ENCODE measurements around the gene EVC.
"Not testable (repeated sequence)": the region's sequence is repeated elsewhere in the genome, so short reads cannot be mapped to it uniquely, and the experiment has no call there.

EVC gene

DNA sequence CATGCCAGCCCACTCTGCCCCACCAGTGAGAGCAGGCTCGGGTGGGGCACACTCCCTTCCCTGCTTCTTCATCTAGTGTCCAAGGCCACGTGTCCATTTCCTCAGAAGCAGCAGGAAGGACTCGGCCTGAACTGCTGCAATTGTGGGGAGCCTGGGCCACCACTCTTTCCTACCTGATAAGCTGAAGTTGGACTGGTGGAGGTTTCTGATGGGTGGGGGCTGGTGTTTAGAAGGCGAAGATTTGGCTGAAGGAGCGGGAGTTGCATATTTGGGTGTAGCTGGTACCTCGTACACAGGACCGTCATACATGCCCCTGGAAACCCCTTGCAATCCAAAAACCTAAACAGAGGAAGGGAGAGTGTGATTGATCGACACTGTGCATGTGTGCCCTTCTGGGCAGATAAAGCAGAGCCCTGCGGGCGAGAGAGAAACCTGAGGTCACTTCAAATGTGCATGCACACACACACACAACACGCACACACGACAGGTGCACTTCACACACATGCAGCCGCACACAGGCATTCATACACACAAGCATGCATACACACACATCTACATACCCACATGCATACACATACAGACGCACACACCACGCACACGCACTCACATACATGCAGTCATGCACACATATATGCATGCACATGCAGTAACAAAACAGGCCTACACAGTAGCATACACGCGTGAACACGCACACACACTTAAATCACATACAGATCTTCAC is 114.5 kb downstream of the EVC start:
- DNase-seq (ENCODE audit: low read depth): no peak

DNA sequence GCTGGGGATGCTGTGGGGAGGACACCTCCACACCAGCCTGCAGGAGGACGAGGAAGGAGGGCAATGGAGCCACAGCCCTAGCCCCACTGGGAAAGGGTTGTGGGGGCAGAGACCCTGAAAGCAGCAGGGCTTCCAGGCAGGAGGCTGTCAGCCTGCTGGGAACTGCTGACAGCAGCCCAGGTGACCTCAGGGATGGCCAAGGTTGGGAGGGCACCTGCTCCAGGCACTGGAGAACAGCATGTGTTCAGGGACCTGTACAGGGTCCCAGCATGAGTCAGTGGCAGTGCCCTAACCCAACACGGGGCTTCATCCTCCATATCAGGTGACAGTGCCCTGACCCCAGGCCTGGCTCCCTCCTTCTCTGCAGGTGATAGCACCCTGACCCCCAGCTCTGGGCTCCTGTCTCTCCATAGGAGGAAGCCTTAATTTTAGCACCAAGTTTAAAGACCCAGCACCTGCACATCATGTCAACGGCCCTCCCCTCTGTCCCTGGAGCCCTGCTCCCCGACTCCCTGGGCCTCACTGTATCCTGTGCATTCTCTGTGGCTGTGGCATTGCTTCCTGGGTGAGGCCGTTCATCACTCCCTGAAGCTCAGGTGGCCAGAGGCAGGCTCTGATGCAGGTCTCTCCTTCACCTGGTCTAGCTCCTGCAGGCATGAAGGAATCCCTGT is 115.6 kb downstream of the EVC start:
- no peak overlapping the region for H3K4me3 ChIP-seq (ENCODE audit: low read length)
- TF ChIP-seq, protein P1, sequence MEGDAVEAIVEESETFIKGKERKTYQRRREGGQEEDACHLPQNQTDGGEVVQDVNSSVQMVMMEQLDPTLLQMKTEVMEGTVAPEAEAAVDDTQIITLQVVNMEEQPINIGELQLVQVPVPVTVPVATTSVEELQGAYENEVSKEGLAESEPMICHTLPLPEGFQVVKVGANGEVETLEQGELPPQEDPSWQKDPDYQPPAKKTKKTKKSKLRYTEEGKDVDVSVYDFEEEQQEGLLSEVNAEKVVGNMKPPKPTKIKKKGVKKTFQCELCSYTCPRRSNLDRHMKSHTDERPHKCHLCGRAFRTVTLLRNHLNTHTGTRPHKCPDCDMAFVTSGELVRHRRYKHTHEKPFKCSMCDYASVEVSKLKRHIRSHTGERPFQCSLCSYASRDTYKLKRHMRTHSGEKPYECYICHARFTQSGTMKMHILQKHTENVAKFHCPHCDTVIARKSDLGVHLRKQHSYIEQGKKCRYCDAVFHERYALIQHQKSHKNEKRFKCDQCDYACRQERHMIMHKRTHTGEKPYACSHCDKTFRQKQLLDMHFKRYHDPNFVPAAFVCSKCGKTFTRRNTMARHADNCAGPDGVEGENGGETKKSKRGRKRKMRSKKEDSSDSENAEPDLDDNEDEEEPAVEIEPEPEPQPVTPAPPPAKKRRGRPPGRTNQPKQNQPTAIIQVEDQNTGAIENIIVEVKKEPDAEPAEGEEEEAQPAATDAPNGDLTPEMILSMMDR (conservative IDR thresholded peaks at IDR 0.05; ENCODE audit: low read length): no peak
- DNase-seq (ENCODE audit: low read depth): no peak

More for the DNA sequence above, 114.5 kb downstream of the EVC start:
- H3K4me3 ChIP-seq (ENCODE audit: low read length): no peak overlapping the region
- TF ChIP-seq, protein P1 (conservative IDR thresholded peaks at IDR 0.05; ENCODE audit: low read length): no peak

DNA sequence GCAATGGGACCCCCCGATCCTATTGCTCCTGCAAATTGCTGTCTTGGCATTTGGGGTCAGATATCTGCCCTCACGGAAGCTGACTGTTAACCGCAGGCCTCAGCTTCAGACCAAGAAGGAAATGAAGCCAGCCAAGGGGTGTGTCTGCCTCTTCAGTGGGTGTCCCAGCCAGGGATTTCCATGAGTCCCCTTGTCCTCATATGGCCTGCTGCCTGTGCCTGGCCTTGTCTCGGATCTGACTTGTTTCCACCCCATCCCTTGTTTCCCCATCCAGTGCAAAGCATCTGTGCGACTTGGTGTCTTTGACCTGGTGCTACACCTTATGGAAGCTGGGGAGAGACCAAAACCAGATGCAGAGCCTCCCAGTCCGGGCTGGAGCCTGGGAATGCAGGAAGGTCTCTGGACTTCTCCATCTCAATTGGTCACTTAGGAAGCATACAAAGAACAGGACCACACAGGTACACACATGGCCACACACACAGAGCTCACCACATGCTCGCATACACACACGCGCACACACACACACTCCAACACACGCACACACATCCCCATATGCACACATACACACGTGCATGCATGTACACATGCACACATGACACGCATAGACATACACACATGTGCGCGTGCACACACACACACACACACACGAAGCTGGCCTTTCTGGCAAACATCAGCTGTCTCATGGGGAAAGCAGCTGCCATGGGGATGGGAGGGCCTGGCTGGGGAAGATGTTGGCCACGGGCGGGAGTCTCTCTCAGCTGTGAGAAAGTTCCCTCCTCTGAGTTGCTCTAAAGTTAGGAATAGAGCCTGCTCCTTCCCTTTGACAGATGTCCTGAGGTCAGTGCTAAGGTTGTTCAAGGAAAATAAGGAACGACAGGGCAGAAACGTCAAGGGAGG is 116.4 kb downstream of the EVC start:
- TF ChIP-seq, protein P1 (conservative IDR thresholded peaks at IDR 0.05; ENCODE audit: low read length): no peak
- H3K4me3 ChIP-seq (ENCODE audit: low read length): no peak overlapping the region
- peak; percentile 55 for DNase-seq (ENCODE audit: low read depth)

DNA sequence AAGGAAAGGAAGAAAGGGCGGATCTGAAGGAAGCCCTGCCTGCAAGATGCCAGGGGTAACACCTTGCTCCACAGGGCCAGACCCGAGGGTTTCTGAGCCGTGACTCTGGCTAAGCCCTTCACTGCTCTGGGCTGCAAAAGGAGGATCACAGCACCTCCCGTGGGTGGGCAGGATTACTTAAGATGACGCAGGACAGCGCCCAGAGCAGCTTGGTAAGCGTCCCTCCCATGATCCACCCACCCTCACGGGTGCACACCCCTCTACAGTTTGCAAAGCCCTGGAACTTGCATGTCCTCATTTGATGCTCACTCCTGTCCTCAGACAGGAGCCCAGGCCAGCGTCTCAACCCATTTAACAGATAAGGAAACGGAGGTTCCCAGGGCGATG is 117.0 kb downstream of the EVC start:
- no peak for DNase-seq (ENCODE audit: low read depth)
- TF ChIP-seq, protein P1 (conservative IDR thresholded peaks at IDR 0.05; ENCODE audit: low read length): no peak
- H3K4me3 ChIP-seq (ENCODE audit: low read length): no peak overlapping the region

DNA sequence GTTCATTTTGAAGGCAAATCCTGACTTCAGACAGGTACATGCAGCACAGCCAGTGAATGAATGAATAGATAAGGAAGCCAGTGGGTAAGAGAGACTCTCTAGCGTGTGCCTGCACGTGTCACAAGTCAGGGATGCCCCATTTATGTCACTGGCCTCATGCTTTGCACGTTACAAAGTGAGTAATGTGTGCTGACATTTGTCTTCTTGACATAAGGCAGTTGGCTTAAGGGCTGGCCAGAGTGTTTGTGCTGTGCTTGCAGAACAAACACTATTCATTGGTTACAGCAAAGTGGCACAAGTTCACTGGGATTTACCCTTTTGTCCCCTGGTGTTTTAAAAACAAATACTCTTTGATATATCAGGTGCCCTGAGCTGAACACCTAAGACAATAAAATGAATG is 125.9 kb downstream of the EVC start:
- TF ChIP-seq, protein P1 (conservative IDR thresholded peaks at IDR 0.05; ENCODE audit: low read length): no peak
- H3K4me3 ChIP-seq (ENCODE audit: low read length): no peak overlapping the region
- DNase-seq (ENCODE audit: low read depth): no peak

DNA sequence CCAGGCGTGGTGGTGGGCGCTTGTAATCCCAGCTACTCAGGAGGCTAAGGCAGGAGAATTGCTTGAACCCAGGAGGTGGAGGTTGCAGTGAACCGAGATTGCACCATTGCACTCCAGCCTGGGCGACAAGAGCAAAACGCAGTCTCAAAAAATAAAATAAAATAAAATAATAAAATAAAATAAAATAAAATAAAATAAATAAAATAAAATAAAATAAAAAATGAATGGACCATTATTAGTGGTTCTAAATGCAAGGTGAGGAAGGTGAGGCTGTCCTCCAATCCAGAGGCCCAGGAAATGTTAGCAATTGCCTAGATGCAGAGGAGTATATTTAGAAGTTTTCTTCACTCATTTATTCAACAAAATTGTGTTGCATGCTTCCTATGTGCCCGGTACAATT is 126.5 kb downstream of the EVC start:
- not testable (repeated sequence) for H3K4me3 ChIP-seq (ENCODE audit: low read length); DNase-seq (ENCODE audit: low read depth)

DNA sequence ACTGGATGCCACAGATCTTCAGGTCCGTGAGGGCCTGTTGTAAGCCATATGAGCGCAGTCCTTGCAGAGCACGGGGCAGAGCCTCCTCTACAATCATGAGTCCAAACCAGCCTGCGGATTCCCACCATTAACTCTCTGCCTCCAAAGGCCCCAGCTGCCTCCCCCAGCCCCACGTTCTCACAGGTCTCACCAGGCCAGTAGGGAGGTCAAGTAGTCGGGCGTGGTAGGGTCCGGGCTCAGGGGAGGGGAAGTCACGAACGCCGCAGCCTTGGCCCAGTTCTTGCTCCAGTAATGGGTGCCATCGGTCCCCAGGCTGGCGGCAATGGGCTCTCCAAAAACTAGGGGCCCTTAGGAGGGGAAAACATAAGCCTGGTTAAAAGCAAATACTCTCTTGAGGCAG is 128.3 kb downstream of the EVC start:
- no peak for DNase-seq (ENCODE audit: low read depth)
- TF ChIP-seq, protein P1 (conservative IDR thresholded peaks at IDR 0.05; ENCODE audit: low read length): no peak
- H3K4me3 ChIP-seq (ENCODE audit: low read length): no peak overlapping the region
